Measurements from ENCODE around the gene CARMIL3.
A peak's percentile ranks its signal among the peaks of the same experiment; 100 is the strongest.

CARMIL3 gene

DNA sequence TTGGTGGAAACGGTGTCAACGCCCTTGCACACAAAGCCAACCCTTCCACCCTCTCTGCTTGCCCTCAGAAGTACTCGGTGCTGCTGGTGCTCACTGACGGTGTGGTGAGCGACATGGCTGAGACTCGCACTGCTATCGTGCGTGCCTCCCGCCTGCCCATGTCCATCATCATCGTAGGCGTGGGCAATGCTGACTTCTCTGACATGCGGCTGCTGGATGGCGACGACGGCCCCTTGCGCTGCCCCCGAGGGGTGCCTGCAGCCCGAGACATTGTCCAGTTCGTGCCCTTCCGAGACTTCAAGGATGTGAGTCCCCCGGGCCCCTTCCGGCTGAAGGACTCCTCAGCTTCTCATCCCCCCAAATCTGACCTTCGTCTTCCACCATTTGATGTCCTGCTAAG, 25.3 kb downstream of the CARMIL3 start:
- DNase-seq (ENCODE audit: low spot score), result no peak

DNA sequence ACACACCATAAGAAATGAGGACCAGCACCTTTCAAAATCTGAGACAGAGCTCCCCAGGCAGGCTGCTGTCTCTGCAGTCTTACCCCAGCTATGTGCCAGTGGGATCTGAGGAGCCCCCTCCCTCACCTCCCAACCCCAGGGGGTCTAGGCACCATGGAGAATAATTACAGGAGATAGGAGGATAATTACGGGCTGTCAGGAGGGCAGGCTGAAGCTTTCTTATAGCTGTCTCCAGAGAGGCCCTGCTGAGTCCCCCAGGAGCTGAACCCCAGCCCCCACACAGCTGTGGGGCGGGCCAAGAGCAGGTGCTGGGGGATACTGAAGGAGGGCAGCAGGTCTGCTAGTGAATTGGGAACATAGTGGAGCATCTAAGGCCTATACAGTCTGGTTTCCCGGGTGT, 26.3 kb downstream of the CARMIL3 start:
- no peak for DNase-seq (ENCODE audit: low spot score)

DNA sequence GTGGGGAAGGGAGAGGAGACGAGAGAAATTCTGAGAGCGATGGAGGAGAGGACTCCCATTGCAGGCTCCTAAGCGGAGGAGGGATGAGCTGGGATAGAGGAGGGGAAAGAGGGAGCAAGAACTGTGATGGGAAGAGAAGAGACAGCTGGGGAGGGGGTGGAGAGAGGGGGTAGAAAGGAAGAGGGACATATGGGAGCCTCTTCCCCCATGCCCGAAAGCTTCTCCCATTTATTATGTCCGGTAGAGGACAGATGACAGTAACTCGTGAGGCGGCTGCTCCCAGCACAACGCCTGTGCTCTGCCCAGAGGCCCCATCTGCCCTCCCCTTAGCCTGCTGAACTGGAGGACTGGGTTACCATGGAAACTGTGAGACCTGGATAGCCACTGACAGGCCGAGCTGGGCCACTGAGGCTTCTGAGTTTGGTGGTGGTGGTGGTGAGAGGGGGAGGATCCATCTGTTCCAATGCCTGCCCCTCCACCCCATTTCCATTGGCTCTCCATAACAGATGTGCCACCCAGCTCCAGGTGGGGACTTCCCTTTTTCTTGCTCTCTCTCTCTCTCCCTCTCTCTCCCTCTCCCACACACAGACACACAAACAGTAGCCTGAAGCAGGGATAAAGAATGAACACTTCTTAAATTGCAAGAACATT, 27.8 kb downstream of the CARMIL3 start:
- no peak for DNase-seq (ENCODE audit: low spot score)

DNA sequence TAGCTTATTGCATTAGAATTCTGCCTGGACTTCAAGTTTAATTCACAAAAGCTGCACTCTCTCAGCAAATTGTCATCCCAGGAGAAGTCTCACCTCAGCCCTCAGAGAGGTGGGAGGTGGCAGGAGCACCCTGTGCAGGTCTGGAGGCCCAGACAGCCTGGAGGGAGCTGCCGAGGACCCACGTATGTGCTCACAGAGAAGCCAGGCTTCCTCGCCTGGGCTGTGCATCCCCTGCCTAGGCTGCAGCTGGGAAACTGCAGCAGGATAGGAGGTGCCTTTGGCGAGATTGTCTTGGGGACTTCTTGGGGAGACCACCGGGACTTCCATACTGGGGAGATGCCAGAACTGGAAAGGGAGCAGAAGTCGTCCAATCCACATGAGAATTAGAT, 28.3 kb downstream of the CARMIL3 start:
- DNase-seq (ENCODE audit: low spot score), result no peak

DNA sequence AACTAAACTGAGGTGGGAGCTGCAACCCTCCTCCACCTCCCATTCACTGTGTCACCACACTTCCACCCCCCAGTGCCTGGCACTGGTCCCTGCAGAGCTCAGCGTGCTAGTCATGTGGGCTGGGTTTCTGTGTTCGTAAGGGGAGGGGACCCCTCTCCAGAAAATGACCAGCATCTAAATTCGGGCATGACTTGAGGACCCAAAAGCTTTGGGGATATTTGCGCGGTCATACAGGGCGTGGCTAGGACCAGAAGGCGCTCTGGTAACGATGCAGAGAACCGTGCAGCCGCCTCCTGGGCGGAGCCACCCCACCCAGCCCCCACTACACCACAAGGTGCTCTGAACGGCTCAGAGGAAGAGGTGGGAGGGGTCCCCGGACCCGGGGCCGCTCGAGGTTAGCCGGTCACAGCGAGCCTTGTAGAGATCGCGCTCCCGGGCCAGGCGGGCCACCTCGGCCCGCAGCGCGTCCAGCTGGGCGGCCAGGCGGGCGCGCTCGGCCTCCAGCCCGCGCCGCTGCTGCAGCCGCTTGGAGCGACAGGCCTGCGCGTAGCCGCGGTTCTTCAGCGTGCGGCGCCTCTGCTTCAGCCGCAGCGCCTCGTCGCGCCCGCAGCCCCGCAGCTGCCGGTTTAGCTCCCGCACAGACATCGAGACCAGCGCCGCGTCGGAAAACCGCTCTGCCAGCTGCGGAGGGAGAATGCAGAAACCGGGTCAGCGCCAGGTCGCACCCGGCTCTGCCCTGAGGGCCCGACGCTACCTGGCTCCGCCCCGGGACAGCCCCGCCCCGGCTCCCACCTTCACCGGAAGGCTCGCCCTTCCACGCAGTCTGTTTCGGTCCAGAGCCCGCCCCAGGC, 29.3 kb downstream of the CARMIL3 start:
- DNase-seq (ENCODE audit: low spot score), result peak; percentile 66

DNA sequence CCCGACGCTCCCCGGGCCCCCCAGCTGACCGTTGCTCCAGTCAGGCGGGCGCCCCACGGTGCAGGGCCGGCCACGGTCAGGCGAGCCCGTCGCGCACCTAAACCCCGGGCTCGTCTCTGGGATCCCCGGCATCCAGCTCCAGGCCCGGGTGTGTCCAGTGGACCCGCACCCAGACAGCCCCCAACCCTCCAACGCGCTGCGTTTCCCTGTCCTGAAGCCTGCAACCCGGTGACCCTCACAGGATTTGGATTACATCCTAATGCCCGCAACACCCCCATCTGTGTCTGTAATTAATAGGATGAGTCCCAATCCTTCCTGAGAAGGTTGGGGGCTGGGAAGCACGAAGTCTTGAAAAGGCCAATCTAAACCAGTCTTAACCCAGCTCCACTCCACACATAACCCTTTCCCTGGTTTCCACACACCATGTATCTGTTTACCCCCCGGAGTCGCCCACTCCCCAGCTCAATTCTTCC, 30.0 kb downstream of the CARMIL3 start:
- DNase-seq (ENCODE audit: low spot score), result no peak

DNA sequence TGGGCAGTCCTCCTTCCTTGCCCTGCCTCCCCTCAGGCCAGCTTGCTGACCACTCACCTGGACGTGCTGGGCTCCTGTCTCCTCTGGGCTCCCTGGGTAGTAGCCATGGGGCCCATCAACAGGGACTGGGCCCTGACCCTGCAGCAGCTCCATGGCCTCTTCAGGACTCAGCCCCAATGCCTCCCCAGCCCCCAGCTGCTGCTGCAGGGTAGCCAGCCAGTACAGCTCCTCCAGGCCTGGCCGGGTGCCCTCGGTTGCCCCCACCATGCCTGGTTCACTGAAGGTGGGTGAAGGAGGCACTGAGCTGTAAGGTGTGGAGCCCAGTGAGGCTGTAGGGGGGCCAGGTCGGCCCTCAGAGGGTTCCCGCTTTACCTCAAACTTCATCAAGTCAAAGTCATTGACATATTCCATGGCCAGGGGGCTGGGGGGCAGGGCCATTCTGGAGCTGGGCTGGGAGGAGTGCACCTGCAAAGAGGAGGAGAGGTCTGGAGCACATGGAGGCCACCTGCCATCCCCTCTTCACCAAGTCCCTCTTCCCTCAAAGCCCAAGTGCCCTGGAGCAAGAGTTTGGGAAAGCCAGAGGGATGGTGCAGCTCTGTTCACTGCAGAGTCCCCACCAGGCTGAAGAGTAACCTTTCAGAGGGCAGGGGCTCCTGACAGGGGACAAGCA, 30.7 kb downstream of the CARMIL3 start:
- no peak for DNase-seq (ENCODE audit: low spot score)

DNA sequence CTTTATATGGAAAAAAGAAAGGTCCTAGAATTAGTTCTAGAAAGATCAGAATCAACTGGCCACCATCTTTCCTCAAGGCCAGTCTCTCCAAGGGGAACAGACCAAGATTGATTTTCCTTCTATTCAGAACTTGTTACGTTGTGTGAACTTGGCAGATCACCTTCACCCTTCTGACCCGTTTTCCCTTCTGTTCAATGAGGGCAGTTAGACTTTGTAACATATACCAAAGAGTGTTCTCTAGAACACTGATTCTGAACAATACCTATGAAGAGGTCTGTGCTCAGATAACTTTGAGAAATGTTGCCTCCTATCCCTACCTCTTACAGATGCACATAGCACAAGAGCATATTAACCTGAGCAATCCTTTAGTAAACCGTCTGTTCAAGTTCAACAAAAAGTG, 31.7 kb downstream of the CARMIL3 start:
- no peak for DNase-seq (ENCODE audit: low spot score)

DNA sequence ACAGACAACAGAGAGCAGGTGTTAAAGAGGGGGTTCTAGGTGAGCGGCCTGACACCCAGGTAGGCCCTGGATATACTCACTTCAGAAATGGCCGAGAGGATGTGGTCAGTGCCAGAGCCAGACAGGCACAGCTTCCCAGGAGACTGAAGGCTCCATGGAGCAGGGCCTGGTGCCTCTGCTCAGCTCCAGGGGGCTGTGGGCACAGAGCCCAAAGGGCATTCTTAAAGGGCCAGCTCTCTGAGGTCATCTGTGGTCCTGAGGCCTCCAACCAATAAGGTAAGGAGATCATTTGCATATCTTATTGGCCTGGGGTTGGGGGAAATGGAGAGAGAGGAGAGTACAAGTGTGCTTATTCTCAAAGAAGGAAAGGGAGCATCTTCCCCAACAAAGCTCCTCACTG, 32.6 kb downstream of the CARMIL3 start:
- no peak for DNase-seq (ENCODE audit: low spot score)

DNA sequence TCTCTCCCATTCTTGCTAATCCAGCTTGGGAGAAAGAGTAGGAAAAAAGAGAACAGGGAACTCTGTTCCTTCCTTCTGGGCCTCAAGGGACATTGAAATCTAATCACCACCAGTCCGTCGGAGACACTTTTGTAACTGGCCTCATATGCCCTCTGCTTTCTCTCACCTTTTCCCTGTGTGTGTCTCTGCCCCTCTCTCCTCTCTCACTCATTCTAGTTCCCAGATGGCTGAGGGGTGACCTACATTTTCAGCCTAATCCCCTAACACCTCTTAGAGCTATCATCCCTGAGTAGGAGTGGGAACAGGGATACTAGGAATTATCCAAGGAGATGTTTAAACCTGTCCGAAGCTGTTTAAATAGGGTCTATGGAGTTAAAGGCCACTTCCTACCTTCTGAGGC, 33.4 kb downstream of the CARMIL3 start:
- DNase-seq (ENCODE audit: low spot score), result no peak

DNA sequence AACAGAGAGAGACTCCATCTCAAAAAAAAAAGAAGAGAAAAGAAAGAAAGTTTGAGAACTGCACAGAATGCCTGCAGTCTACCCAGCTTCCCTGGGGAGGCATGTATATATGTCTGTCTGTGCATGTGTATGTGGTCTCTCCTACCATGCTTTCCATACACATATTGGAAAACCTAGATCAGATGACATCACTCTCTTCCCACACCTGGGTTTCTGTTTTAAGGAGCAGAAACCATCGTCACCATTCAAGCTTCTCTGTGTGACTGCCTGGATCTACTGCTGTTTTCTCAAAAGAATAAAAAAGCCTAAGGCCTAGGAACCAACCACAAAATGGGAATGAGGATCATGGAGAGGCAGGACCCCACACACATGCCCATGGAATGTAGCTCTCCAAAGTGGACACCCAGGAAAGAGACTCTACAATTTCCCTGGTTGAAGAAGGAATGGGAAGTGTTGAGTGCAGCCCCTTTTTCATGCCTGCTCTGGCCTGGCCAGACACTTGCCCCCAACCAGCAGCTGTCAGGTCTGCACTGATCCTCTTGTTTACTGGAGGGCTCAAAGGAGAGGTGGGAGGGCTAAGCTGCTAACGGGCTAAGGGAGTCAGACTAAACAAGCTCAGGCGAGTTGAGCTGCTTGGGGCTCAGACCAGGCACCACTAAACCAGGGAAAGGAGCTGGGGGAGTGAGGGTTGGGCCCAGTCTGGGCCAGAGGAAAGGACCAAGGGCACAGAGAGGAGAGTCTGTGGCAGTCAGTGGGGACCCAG, 34.6 kb downstream of the CARMIL3 start:
- DNase-seq (ENCODE audit: low spot score), result no peak

DNA sequence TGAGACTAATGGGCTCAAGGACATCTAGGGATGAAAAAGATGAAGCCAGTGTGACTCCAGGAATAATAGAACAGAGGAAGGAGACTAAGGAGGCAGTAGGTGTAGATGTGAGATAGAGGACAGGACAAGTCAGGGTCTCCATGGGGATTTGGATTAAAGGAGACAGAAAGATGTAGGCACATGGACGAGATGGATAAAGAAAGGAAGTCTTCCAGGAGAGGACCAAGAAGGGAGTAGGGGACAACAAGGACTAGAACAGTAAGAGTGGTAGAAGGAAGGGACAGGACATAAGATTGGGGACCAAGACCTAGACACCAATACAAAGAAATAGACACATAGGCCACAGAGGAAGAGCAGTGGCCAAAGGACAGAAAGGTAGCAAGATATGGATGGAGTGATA, 35.2 kb downstream of the CARMIL3 start:
- no peak for DNase-seq (ENCODE audit: low spot score)

DNA sequence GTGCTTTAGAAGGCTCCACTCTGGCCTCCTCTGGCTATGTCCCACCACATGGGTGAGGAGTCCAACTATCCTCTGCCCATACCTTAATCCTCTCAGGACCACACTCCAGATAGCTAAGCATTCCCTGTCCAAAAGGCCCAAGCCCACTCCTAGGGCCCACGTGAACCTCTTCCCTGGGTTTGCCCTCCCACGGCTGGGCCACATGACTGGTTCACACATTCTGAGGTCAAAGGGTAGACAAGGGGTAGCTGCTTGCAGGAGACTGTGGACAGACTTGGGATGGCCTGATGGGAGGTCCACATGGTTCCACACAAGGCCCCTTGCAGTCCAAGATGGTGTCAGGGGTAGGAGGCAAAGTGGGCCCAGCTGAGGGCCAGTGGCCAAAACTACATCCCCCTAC, 36.3 kb downstream of the CARMIL3 start:
- DNase-seq (ENCODE audit: low spot score), result no peak

DNA sequence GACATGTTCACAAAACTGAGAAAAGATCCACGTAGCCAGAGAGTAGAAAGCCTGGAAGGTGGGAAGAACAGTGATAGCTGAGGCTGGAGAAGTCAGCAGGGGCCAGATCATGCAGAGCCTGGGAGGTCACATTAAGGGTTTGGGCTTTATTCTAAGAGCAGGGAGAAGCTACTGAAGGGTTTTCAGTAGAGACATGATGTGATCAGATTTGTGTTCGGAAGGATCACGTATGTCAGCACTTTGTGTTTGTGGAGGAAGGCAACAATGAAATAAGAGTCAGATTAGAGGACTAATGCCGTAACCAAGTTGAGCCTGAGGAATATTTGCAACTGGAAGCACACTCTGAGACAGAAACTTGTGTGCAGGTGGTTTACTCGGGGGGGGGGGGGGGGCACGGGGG, 38.1 kb downstream of the CARMIL3 start:
- no peak for DNase-seq (ENCODE audit: low spot score)

DNA sequence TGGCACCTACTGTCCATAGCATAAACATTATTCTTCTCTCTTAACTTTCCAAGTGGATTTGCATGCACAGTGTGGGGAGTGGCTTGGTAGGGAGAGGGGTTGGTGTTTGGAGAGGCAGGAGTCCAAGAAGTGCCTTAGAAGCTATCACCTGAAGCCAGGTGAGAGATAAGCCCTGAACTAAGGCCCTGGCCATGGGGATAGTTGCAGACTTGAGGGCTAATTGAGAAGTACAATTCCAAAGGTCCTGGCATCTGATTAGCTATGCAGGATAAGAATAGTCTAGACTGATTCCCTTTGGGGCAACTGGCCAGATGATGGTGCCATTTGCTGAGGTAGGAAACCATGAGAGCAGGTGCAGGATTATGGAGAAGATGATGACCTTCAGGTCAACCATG, 40.3 kb downstream of the CARMIL3 start:
- DNase-seq (ENCODE audit: low spot score), result no peak

DNA sequence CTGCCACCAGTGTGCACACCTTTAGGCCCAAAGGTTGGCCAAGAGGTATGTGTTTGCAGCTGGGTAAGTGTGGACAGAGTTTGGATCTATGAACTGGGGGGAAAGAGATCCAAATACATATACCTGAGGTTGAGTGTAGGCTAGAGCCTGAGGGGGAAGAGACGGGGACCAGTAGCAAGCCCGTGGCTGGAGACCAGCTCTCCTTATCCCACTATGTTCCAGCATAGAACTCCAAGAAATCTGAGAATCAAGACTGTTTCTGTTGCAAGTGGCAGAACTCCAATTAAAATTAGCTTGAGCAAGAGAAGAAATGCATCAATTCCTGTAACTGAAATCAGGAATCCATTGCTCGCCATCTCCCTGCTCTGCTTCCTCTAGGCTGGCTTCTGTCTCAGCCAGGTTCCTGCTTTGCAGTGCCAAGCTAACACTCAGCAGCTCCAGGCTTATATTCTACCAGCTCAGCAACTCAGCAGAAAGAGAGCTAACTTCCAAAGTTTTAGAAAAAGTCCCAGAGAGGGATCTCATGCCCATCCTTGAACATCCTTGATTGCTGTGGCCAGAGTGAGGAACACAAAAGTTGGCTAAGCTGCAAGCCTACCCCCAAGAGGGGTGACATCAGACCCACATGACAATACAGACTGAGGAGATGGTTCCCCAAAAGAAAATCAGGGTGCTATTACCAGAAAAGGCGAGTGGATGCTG, 40.8 kb downstream of the CARMIL3 start:
- no peak for DNase-seq (ENCODE audit: low spot score)

DNA sequence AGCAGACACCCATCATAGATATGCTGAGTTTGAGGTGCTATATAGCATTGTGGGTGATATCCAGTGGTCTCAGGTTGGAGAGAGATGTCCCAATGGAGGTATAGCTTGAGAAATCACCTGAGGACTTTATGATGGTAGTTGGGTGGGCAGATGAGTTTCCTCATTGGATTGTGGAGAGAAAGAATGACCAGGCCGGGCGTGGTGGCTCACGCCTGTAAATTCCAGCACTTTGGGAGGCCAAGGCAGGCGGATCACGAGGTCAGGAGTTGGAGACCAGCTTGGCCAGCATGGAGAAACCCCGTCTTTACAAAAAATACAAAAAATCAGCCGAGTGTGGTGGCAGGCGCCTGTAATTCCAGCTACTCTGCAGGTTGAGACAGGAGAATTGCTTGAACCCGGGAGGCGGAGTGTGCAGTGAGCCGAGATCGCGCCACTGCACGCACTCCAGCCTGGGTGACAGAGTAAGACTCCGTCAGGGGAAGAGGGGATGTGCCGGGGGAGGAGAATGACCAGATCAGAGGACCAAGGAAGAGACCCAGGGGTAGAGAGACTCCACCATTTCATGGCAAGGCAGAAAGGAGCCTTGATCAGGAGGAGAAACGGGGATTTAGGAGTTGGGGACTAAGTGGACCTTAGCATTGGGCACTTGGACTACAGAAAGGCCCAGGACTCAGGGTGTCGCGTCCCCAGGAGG, 41.5 kb downstream of the CARMIL3 start:
- no peak for DNase-seq (ENCODE audit: low spot score)

DNA sequence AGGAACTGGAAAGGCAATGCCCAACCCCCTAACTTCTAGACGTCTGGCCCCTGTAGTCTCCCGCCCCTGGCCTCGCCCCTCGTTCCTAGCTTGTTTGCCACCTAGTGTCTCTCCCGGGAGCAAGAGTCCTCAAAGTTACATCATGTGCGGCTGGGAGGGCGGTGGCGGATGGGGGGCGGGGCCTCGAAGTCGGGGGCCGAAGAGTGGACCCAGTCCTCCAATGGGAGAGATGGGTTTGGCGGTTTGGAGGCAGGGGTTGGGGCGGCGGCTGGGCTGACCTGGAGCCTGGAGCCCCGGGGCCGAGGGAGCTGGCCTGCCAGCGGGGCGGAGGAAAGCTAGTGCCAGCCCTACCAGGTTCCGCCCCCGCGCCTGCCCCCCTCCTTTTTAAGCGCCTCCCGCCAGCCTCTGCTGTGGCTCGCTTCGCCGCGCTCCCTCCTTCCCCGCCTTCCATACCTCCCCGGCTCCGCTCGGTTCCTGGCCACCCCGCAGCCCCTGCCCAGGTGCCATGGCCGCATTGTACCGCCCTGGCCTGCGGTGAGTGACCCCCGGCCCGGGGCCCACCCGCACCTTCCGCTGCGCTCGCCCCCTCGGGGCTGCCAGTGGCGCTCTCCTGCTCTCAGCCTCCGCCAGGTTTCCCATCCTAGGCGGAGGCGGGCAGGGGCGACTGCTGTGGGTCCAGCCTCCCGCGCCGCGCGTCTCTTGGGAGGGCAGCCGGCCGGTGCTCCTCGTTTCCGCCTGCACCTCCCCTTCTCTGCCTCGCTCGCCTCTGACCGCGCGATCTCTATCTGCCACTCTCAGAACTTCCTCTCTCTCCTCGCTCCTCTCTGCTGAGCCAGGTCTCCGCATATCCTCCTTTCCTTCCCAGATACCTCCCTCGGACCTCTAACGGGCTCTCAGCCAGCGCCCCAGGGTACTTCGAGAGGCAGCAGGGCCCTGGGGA, 42.4 kb downstream of the CARMIL3 start, which contains the start of gene PCK2:
Gene PCK2 (plus strand): TSS at position 411 of the 940 bp plus-strand sequence. CDS start 95 bp downstream, at position 506.
- DNase-seq (ENCODE audit: low spot score), result peak; percentile 66

DNA sequence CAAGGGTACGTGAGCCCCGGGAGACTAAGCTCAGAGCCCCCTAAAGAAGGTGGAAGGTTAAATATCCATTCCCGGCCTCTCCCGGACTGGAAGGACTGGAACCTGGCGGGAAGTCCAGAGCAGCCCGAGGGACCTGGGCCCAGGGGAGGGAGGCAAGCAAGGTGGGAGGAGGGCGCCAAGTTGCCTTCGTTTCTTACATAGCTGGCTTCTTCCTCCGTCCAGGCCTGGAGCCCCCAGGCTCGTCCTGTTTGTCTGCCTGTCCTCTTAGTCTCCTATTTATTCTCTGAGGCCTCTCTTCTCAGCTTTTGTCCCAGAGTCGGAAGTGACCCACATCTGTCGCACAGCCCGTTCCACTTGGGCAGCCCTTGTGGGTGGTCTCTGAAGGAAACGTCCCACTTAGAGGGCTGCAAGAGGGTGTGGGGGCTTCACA, 43.0 kb downstream of the CARMIL3 start:
- DNase-seq (ENCODE audit: low spot score), result no peak
